AG04449 (cell line): ENCODE results near the gene UBE3B.

Experiments
- CTCF ChIA-PET: fragments of 350-600 bp; formaldehyde crosslinking; extraction: SDS; loops from one replicate; lab custom pipeline; 2021; ENCODE audit warnings: antibody characterized with exemption; lab: Yijun Ruan, JAX
- POLR2A ChIA-PET: fragments of 400-600, 350-600 bp; formaldehyde crosslinking; extraction: SDS; loops from one replicate; lab custom pipeline; 2020; ENCODE audit warnings: antibody characterized with exemption, inconsistent platforms; lab: Yijun Ruan, JAX
- DNase-seq: peaks from one replicate; pipeline ENCODE4 v3.0.0-alpha.2; 2010; ENCODE audit warnings: low read depth, low spot score
- H3K4me3 ChIP-seq: 2 replicates; pipeline ENCODE4 v1.5.1; 2011; ENCODE audit warnings: low read depth, mild to moderate bottlenecking, control low read depth, low read length
- TF ChIP-seq, protein P1 (sequence below): IDR thresholded peaks from one replicate; pipeline ENCODE4 v1.5.1; 2011; ENCODE audit warnings: mild to moderate bottlenecking, moderate library complexity, low read length, control low read depth, inconsistent platforms; ENCODE audit not compliant: insufficient read depth; ENCODE audit errors: missing control alignments

UBE3B gene

DNA sequence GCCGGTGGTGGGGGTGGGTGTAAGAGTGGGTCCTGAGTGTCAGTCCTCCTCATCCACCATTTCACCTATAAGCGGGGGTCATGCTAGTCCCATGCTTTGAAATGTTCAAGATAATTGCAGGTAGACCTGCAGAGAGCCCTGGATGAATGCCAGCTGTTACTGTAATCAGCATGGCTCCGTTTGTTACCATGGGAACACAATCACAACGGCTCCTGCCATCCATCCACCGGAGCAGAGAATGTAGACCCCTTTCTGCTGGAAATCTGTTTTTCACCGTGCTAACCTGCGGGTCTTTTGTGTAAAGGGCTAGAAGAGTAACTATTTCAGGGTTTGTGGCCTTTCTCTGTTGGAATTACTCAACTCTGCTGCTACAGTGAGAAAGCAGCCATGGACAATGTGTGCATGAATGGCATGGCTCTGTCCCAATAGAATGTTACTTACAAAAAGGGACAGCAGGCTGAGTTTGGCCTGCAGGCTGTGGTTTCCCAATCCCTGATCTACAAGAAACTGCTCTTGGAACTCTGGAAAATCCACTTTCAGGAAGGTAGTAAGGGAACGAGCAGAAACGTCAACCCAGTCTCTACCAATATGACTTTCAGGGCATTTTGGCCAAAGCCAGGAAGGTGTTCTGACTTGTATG lies 36.5 kb upstream of the UBE3B start:
- TF ChIP-seq, protein P1, sequence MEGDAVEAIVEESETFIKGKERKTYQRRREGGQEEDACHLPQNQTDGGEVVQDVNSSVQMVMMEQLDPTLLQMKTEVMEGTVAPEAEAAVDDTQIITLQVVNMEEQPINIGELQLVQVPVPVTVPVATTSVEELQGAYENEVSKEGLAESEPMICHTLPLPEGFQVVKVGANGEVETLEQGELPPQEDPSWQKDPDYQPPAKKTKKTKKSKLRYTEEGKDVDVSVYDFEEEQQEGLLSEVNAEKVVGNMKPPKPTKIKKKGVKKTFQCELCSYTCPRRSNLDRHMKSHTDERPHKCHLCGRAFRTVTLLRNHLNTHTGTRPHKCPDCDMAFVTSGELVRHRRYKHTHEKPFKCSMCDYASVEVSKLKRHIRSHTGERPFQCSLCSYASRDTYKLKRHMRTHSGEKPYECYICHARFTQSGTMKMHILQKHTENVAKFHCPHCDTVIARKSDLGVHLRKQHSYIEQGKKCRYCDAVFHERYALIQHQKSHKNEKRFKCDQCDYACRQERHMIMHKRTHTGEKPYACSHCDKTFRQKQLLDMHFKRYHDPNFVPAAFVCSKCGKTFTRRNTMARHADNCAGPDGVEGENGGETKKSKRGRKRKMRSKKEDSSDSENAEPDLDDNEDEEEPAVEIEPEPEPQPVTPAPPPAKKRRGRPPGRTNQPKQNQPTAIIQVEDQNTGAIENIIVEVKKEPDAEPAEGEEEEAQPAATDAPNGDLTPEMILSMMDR, result no peak
- CTCF ChIA-PET, result interaction anchor here (0.7 to 9.6 kb wide), 2 partner anchors 10 to 13 kb away, joined by 3 to 61 read pairs; no protein-coding TSS in a partner anchor
- POLR2A ChIA-PET, result no interaction called here
- no peak for DNase-seq
- H3K4me3 ChIP-seq, result no peak overlapping the region

DNA sequence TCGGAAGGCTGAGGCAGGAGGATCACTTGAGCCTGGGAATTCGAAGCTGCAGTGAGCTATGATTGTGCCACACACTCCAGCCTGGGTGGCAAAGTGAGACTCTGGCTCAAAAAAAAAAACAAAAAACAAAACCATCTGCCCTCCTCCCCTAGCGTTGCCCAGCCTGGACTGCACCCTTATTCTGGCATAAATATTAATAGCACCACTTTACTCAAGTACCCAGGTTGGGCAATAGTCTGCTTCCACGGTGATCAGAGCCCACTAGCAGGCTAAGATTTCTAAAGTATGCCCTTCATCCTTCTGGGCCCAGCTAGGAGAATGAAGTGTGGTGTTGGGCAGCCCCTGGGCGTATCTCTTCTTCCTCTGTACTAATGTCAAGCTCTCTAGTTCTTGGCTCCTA lies 33.6 kb upstream of the UBE3B start:
- ChIA-PET POLR2A (interaction anchor here (1.4 to 2.6 kb wide), 2 partner anchors 19 to 33 kb away, joined by 5 to 14 read pairs; partner anchors contain the start of genes KCTD10 and UBE3B), CTCF (interaction anchor here (0.9 to 9.6 kb wide), 8 partner anchors 9 to 154 kb away, joined by 3 to 61 read pairs (median 4); partner anchors contain the start of genes KCTD10 and UBE3B)
- no peak overlapping the region for H3K4me3 ChIP-seq
- no peak for DNase-seq
- TF ChIP-seq, protein P1, result no peak

DNA sequence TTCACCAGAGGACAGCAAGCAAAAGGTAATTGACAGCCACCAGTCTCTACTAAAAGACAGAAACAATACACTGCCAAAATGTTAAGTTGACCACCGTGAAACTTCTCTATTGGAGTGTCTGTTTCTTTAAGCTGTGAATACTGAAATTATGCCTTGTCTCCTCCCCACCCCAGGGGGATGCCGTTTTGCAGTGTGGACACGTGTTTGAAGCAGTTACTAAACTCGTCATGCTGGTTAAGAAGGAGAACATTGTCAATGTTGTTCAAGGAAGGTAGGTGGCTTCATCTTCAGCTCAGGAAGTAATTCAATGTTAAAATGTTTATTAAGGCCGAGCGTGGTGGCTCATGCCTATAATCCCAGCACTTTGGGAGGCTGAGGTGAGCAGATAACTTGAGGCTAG lies 33.2 kb upstream of the UBE3B start:
- TF ChIP-seq, protein P1, result no peak
- DNase-seq, result no peak
- ChIA-PET POLR2A (interaction anchor here (1.4 to 2.6 kb wide), 2 partner anchors 19 to 33 kb away, joined by 5 to 14 read pairs; partner anchors contain the start of genes KCTD10 and UBE3B), CTCF (interaction anchor here (0.9 to 9.6 kb wide), 7 partner anchors 10 to 153 kb away, joined by 3 to 61 read pairs (median 5); no protein-coding TSS in a partner anchor)
- H3K4me3 ChIP-seq, result no peak overlapping the region

DNA sequence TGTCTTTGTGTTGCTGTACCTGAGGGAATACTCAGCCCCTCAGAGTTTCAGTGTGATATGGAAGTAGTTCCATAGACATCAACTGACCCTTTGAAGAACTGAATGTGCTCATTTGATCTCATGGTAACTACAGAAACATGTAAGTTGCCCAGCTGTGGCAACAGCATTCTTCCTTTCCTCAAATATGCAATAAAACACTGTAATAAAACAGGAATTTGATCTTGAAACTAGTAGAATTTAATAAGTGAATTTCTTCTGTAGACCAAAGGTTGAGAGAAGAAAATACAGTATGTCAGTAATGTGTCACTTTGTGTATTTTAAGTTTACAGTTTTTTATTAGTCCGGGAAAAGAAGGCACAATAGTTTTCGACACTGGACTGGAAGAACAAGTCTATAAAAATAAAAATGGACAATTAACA lies 32.2 kb upstream of the UBE3B start:
- TF ChIP-seq, protein P1, result no peak
- ChIA-PET CTCF (interaction anchor here (1.2 to 9.6 kb wide), 5 partner anchors 12 to 34 kb away, joined by 3 to 61 read pairs (median 5); no protein-coding TSS in a partner anchor), POLR2A (interaction anchor here (0.7 to 2.6 kb wide), 4 partner anchors 10 to 32 kb away, joined by 3 to 14 read pairs (median 4); partner anchors contain the start of genes KCTD10 and UBE3B)
- DNase-seq, result peak; percentile 74
- H3K4me3 ChIP-seq, result no peak overlapping the region

DNA sequence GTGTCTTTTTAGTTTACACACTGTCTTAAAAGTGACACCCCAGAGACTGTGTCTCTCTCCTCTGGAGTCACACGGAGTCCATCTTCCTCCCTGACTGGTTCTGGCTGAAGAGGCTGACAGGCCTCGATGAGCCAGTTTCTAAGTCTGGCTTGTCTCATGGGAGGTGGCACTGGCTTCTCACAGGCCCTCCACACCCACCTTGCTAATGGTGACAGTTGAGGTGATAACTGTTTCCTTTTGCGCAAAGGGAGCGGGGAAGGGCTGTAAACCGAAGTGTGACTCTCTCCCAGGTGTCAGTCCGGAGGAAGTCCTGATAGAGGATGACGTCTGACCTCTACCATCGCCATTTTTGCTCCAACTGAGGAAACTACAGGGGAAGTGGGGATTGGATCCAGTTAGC lies 30.6 kb upstream of the UBE3B start:
- TF ChIP-seq, protein P1, result no peak
- no peak for DNase-seq
- ChIA-PET CTCF (interaction anchor here (1.3 to 1.9 kb wide), 2 partner anchors 11 to 14 kb away, joined by 4 read pairs; no protein-coding TSS in a partner anchor), POLR2A (interaction anchor here (1.1 kb wide), 1 partner anchor 15 kb away, joined by 7 read pairs; no protein-coding TSS in a partner anchor)
- H3K4me3 ChIP-seq, result no peak overlapping the region

DNA sequence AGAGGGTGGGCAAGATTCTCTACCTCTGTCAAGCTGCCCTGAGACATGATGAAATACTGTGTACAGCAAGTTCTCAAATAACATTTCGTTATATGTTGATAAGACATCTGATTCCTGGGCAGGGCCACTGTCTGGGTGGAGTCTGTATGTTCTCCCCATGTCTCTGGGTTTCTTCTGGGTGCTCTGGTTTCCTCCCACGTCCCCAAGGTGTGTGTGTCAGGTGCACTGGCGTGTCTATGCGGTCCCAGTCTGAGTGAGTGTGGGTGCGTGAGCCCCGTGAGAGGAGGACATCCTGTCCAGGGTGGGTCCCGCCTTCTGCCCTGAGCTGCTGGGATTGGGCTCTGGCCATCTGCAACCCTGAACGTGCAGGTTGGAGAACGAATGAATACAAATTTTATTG lies 30.0 kb upstream of the UBE3B start:
- POLR2A ChIA-PET, result interaction anchor here (0.7 to 1.1 kb wide), 3 partner anchors 15 to 37 kb away, joined by 3 to 7 read pairs (median 3); no protein-coding TSS in a partner anchor

More for the DNA sequence above, 30.0 kb upstream of the UBE3B start:
- no peak overlapping the region for H3K4me3 ChIP-seq
- DNase-seq, result no peak
- TF ChIP-seq, protein P1, result no peak
- CTCF ChIA-PET, result no interaction called here
